ENCODE data around the gene CEBPB.

The CEBPB gene

GRCh38 chr20:50224052-50224451 lies 33.4 kb downstream of the CEBPB start:
- Histone ChIP-seq H3K36me3 (no peaks in the 10 kb centered on the region), H3K9me3 (replicated peaks in 1 of 11) (peaks cover 0 to 13% (median 0%) of the 10 kb centered on the region in 11 experiments; a peak in 5 of 22 replicates), H3K4me3 (no peak overlapping the region), H3K4me2 (peak overlapping the region in 3 of 11 experiments; percentile 72 to 78 (median 77); a peak in 7 of 22 replicates), H3K27me3 (no peaks in the 10 kb centered on the region), H3K27ac (peak overlapping the region in 3 of 11 experiments; percentile 45 to 81 (median 69); a peak in 6 of 22 replicates), H3K4me1 (peaks cover 12 to 100% (median 56%) of the 10 kb centered on the region in 10 experiments; a peak in 19 of 20 replicates), H3K9ac (no peak overlapping the region; a peak in 1 of 22 replicates), H4K20me1 (no peaks in the 10 kb centered on the region)
- TF ChIP-seq Cebpa-rat (IDR thresholded peaks at IDR 0.05): no peak

GRCh38 chr20:50224531-50225255 lies 34.1 kb downstream of the CEBPB start:
- peak overlapping the region in 2 of 11 experiments; percentile 59 to 68; a peak in 4 of 22 replicates for H3K9ac ChIP-seq
- H3K27me3 ChIP-seq: no peaks in the 10 kb centered on the region
- H3K4me1 ChIP-seq: peaks cover 10 to 100% (median 56%) of the 10 kb centered on the region in 10 experiments; a peak in 19 of 20 replicates
- peak overlapping the region in 4 of 11 experiments; percentile 7 to 78 (median 74); a peak in 9 of 22 replicates for H3K4me2 ChIP-seq
- TF ChIP-seq Cebpa-rat (IDR thresholded peaks at IDR 0.05): no peak
- no peaks in the 10 kb centered on the region for H3K36me3 ChIP-seq
- no peaks in the 10 kb centered on the region for H4K20me1 ChIP-seq
- H3K9me3 ChIP-seq (replicated peaks in 1 of 11): peaks cover 0 to 10% (median 0%) of the 10 kb centered on the region in 11 experiments; a peak in 5 of 22 replicates
- H3K27ac ChIP-seq: peak overlapping the region in 4 of 11 experiments; percentile 6 to 81 (median 73); a peak in 5 of 22 replicates
- H3K4me3 ChIP-seq: no peak overlapping the region

GRCh38 chr20:50226093-50226974 lies 35.7 kb downstream of the CEBPB start:
- peak overlapping the region in 5 of 11 experiments; percentile 5 to 81 (median 69); a peak in 8 of 22 replicates for H3K27ac ChIP-seq
- no peak overlapping the region for H3K4me3 ChIP-seq
- peak overlapping the region in 8 of 11 experiments; percentile 9 to 78 (median 68); a peak in 13 of 22 replicates for H3K4me2 ChIP-seq
- TF ChIP-seq Cebpa-rat (IDR thresholded peaks at IDR 0.05): no peak
- H3K4me1 ChIP-seq: peaks cover 10 to 86% (median 46%) of the 10 kb centered on the region in 10 experiments; a peak in 19 of 20 replicates
- no peaks in the 10 kb centered on the region for H3K36me3 ChIP-seq
- H3K27me3 ChIP-seq: no peaks in the 10 kb centered on the region
- peaks cover 0 to 9% (median 0%) of the 10 kb centered on the region in 11 experiments; a peak in 4 of 22 replicates for H3K9me3 ChIP-seq (replicated peaks in 1 of 11)
- no peaks in the 10 kb centered on the region for H4K20me1 ChIP-seq
- peak overlapping the region in 4 of 11 experiments; percentile 1 to 48 (median 37); a peak in 3 of 22 replicates for H3K9ac ChIP-seq

GRCh38 chr20:50227506-50227905 lies 36.9 kb downstream of the CEBPB start:
- peak overlapping the region in 2 of 11 experiments; percentile 69 to 81; a peak in 4 of 22 replicates for H3K27ac ChIP-seq
- H3K4me1 ChIP-seq: peaks cover 10 to 75% (median 37%) of the 10 kb centered on the region in 10 experiments; a peak in 19 of 20 replicates
- H3K4me2 ChIP-seq: peak overlapping the region in 7 of 11 experiments; percentile 46 to 78 (median 72); a peak in 10 of 22 replicates
- TF ChIP-seq Cebpa-rat (IDR thresholded peaks at IDR 0.05): no peak
- no peaks in the 10 kb centered on the region for H3K27me3 ChIP-seq
- no peaks in the 10 kb centered on the region for H4K20me1 ChIP-seq
- H3K36me3 ChIP-seq: no peaks in the 10 kb centered on the region
- H3K9ac ChIP-seq: no peak overlapping the region
- peaks cover 0 to 9% (median 0%) of the 10 kb centered on the region in 11 experiments; a peak in 4 of 22 replicates for H3K9me3 ChIP-seq (replicated peaks in 1 of 11)
- H3K4me3 ChIP-seq: no peak overlapping the region

- Histone ChIP-seq H3K9ac (no peak overlapping the region), H3K9me3 (replicated peaks in 1 of 11) (peaks cover 0 to 5% (median 0%) of the 10 kb centered on the region in 11 experiments; a peak in 4 of 22 replicates), H3K4me1 (peaks cover 10 to 60% (median 35%) of the 10 kb centered on the region in 10 experiments; a peak in 19 of 20 replicates), H3K27ac (peak overlapping the region in 1 of 11 experiments; percentile 21; a peak in 3 of 22 replicates), H3K4me2 (peak overlapping the region in 10 of 11 experiments; percentile 37 to 78 (median 62); a peak in 16 of 22 replicates), H3K4me3 (no peak overlapping the region), H4K20me1 (no peaks in the 10 kb centered on the region), H3K36me3 (no peaks in the 10 kb centered on the region), H3K27me3 (no peaks in the 10 kb centered on the region)
- no peak for TF ChIP-seq Cebpa-rat (IDR thresholded peaks at IDR 0.05)
These were observed 38.6 kb downstream of the CEBPB start for GRCh38 chr20:50229156-50229607.

- Histone ChIP-seq H3K4me2 (no peak overlapping the region), H3K9ac (no peak overlapping the region), H3K36me3 (no peaks in the 10 kb centered on the region), H3K4me1 (peaks cover 13 to 60% (median 42%) of the 10 kb centered on the region in 10 experiments), H3K4me3 (no peak overlapping the region), H4K20me1 (no peaks in the 10 kb centered on the region), H3K27ac (no peak overlapping the region), H3K9me3 (replicated peaks in 1 of 11) (no peaks in the 10 kb centered on the region), H3K27me3 (no peaks in the 10 kb centered on the region)
- TF ChIP-seq Cebpa-rat (IDR thresholded peaks at IDR 0.05): no peak
These were observed 39.6 kb downstream of the CEBPB start for GRCh38 chr20:50230184-50230583.

GRCh38 chr20:50230871-50231560 lies 40.4 kb downstream of the CEBPB start:
- Histone ChIP-seq H3K9ac (no peak overlapping the region), H3K9me3 (replicated peaks in 1 of 11) (no peaks in the 10 kb centered on the region), H3K36me3 (no peaks in the 10 kb centered on the region), H4K20me1 (no peaks in the 10 kb centered on the region), H3K27ac (no peak overlapping the region), H3K4me3 (no peak overlapping the region), H3K4me1 (peaks cover 22 to 60% (median 47%) of the 10 kb centered on the region in 10 experiments), H3K27me3 (no peaks in the 10 kb centered on the region), H3K4me2 (no peak overlapping the region)
- no peak for TF ChIP-seq Cebpa-rat (IDR thresholded peaks at IDR 0.05)

- Histone ChIP-seq H3K4me1 (peaks cover 29 to 60% (median 44%) of the 10 kb centered on the region in 10 experiments), H3K27ac (no peak overlapping the region), H3K4me3 (no peak overlapping the region), H3K36me3 (no peaks in the 10 kb centered on the region), H3K4me2 (no peak overlapping the region), H3K27me3 (no peaks in the 10 kb centered on the region), H3K9me3 (replicated peaks in 1 of 11) (no peaks in the 10 kb centered on the region), H4K20me1 (no peaks in the 10 kb centered on the region), H3K9ac (no peak overlapping the region)
- TF ChIP-seq Cebpa-rat (IDR thresholded peaks at IDR 0.05): no peak
These were observed 41.2 kb downstream of the CEBPB start for GRCh38 chr20:50231854-50232253.
